Measurements from ENCODE around the gene NGF.
A peak's percentile ranks its signal among the peaks of the same experiment; 100 is the strongest.
"Not testable (repeated sequence)": the region's sequence is repeated elsewhere in the genome, so short reads cannot be mapped to it uniquely, and the experiment has no call there.

Gene NGF

GRCh38 chr1:115337633-115338456 is at the start of gene NGF:
Gene NGF, minus strand, starts transcription at chr1:115338249. Its CDS starts 51,454 bp downstream, at chr1:115286795.
- Histone ChIP-seq H3K27me3 (ENCODE audit: control insufficient read depth, insufficient read depth, low read length) (peaks cover 73% of the 10 kb centered on the region), H3K9me3 (ENCODE audit: control insufficient read depth, insufficient read depth, low read length) (no peaks in the 10 kb centered on the region), H3K36me3 (ENCODE audit: control insufficient read depth, insufficient read depth, low read length) (no peaks in the 10 kb centered on the region), H3K9ac (ENCODE audit: low read depth, low read length) (peak within 1 kb of the TSS; percentile 63; the same call in 1 of the 2 replicates), H3K27ac (ENCODE audit: low read depth, low read length) (no peak within 1 kb of the TSS), H3K4me1 (ENCODE audit: control insufficient read depth, insufficient read depth, low read length) (0 out of 2 replicates have a peak, but pooled peaks cover 3% of the 10 kb centered on the region), H3K4me3 (ENCODE audit: low read depth, low read length) (peak within 1 kb of the TSS; percentile 89)

- not testable (repeated sequence) for H3K4me3 ChIP-seq (ENCODE audit: low read depth, low read length); H3K27me3 ChIP-seq (ENCODE audit: control insufficient read depth, insufficient read depth, low read length); H3K9me3 ChIP-seq (ENCODE audit: control insufficient read depth, insufficient read depth, low read length); H3K27ac ChIP-seq (ENCODE audit: low read depth, low read length); H3K36me3 ChIP-seq (ENCODE audit: control insufficient read depth, insufficient read depth, low read length); H3K4me1 ChIP-seq (ENCODE audit: control insufficient read depth, insufficient read depth, low read length); H3K9ac ChIP-seq (ENCODE audit: low read depth, low read length)
Observed at GRCh38 chr1:115383455-115383854, 45.4 kb upstream of the NGF start.

- Histone ChIP-seq H3K36me3 (ENCODE audit: control insufficient read depth, insufficient read depth, low read length) (no peaks in the 10 kb centered on the region), H3K4me3 (ENCODE audit: low read depth, low read length) (no peak overlapping the region), H3K27me3 (ENCODE audit: control insufficient read depth, insufficient read depth, low read length) (no peaks in the 10 kb centered on the region), H3K27ac (ENCODE audit: low read depth, low read length) (no peak overlapping the region), H3K9ac (ENCODE audit: low read depth, low read length) (no peak overlapping the region), H3K9me3 (ENCODE audit: control insufficient read depth, insufficient read depth, low read length) (no peaks in the 10 kb centered on the region), H3K4me1 (ENCODE audit: control insufficient read depth, insufficient read depth, low read length) (peaks cover 5% of the 10 kb centered on the region; the same call in 1 of the 2 replicates)
Observed at GRCh38 chr1:115379943-115380342, 41.9 kb upstream of the NGF start.

GRCh38 chr1:115377411-115377810 is 39.4 kb upstream of the NGF start:
- Histone ChIP-seq H3K4me1 (ENCODE audit: control insufficient read depth, insufficient read depth, low read length) (peaks cover 9% of the 10 kb centered on the region; the same call in 1 of the 2 replicates), H3K9me3 (ENCODE audit: control insufficient read depth, insufficient read depth, low read length) (no peaks in the 10 kb centered on the region), H3K36me3 (ENCODE audit: control insufficient read depth, insufficient read depth, low read length) (no peaks in the 10 kb centered on the region), H3K4me3 (ENCODE audit: low read depth, low read length) (no peak overlapping the region), H3K27ac (ENCODE audit: low read depth, low read length) (no peak overlapping the region), H3K27me3 (ENCODE audit: control insufficient read depth, insufficient read depth, low read length) (no peaks in the 10 kb centered on the region), H3K9ac (ENCODE audit: low read depth, low read length) (no peak overlapping the region)

GRCh38 chr1:115374598-115374997 is 36.5 kb upstream of the NGF start:
- Histone ChIP-seq H3K4me1 (ENCODE audit: control insufficient read depth, insufficient read depth, low read length) (peaks cover 9% of the 10 kb centered on the region; the same call in 1 of the 2 replicates), H3K9me3 (ENCODE audit: control insufficient read depth, insufficient read depth, low read length) (no peaks in the 10 kb centered on the region), H3K9ac (ENCODE audit: low read depth, low read length) (no peak overlapping the region), H3K27me3 (ENCODE audit: control insufficient read depth, insufficient read depth, low read length) (no peaks in the 10 kb centered on the region), H3K27ac (ENCODE audit: low read depth, low read length) (no peak overlapping the region), H3K4me3 (ENCODE audit: low read depth, low read length) (no peak overlapping the region), H3K36me3 (ENCODE audit: control insufficient read depth, insufficient read depth, low read length) (no peaks in the 10 kb centered on the region)

- Histone ChIP-seq H3K27ac (ENCODE audit: low read depth, low read length) (no peak overlapping the region), H3K36me3 (ENCODE audit: control insufficient read depth, insufficient read depth, low read length) (no peaks in the 10 kb centered on the region), H3K9me3 (ENCODE audit: control insufficient read depth, insufficient read depth, low read length) (no peaks in the 10 kb centered on the region), H3K4me3 (ENCODE audit: low read depth, low read length) (no peak overlapping the region), H3K27me3 (ENCODE audit: control insufficient read depth, insufficient read depth, low read length) (no peaks in the 10 kb centered on the region), H3K4me1 (ENCODE audit: control insufficient read depth, insufficient read depth, low read length) (peaks cover 9% of the 10 kb centered on the region; the same call in 1 of the 2 replicates), H3K9ac (ENCODE audit: low read depth, low read length) (no peak overlapping the region)
Observed at GRCh38 chr1:115373305-115373704, 35.3 kb upstream of the NGF start.

DNA sequence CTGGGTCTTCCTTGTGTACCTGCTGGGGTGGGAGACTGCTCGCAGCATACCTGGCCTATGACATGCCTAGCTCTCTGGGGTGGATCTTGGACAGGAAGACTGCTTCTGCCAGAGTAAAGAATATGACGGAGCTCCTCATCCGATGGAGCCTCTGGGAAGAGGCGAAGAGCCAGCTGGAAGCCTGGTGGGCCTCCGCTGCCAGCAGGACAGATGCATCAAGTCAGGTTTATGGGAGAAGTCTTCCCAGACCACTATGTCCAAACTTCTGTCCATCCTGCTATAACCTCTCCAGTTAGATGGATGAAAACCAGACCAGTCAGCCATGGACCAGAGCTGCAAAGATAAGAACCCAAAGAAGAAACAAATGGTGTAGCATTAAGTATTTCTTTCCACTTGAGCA is 27.7 kb upstream of the NGF start:
- Histone ChIP-seq H3K36me3 (ENCODE audit: control insufficient read depth, insufficient read depth, low read length) (no peaks in the 10 kb centered on the region), H3K4me3 (ENCODE audit: low read depth, low read length) (no peak overlapping the region), H3K27ac (ENCODE audit: low read depth, low read length) (no peak overlapping the region), H3K9me3 (ENCODE audit: control insufficient read depth, insufficient read depth, low read length) (no peaks in the 10 kb centered on the region), H3K4me1 (ENCODE audit: control insufficient read depth, insufficient read depth, low read length) (no peaks in the 10 kb centered on the region), H3K27me3 (ENCODE audit: control insufficient read depth, insufficient read depth, low read length) (no peaks in the 10 kb centered on the region), H3K9ac (ENCODE audit: low read depth, low read length) (no peak overlapping the region)

DNA sequence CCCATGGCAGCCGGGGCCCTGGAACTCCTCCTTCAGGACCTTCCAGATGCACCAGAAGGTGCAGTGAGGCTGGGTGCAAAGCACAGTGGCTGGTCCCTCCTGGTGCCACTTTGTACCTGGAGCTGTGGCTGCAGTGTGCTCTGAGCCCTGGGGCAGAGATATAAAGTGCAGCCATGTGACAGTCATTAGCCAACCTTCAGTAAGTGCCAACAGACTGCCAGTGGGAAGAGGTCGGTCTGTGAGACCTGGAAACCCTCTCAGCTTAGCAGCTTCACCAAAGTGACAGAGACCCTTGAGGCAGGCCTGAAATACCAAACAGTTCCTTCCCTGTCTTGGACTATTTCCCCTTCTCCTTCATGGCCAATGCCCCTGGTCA is 26.7 kb upstream of the NGF start:
- Histone ChIP-seq H3K4me1 (ENCODE audit: control insufficient read depth, insufficient read depth, low read length) (no peaks in the 10 kb centered on the region), H3K27ac (ENCODE audit: low read depth, low read length) (no peak overlapping the region), H3K36me3 (ENCODE audit: control insufficient read depth, insufficient read depth, low read length) (no peaks in the 10 kb centered on the region), H3K4me3 (ENCODE audit: low read depth, low read length) (no peak overlapping the region), H3K9ac (ENCODE audit: low read depth, low read length) (no peak overlapping the region), H3K9me3 (ENCODE audit: control insufficient read depth, insufficient read depth, low read length) (no peaks in the 10 kb centered on the region), H3K27me3 (ENCODE audit: control insufficient read depth, insufficient read depth, low read length) (no peaks in the 10 kb centered on the region)

DNA sequence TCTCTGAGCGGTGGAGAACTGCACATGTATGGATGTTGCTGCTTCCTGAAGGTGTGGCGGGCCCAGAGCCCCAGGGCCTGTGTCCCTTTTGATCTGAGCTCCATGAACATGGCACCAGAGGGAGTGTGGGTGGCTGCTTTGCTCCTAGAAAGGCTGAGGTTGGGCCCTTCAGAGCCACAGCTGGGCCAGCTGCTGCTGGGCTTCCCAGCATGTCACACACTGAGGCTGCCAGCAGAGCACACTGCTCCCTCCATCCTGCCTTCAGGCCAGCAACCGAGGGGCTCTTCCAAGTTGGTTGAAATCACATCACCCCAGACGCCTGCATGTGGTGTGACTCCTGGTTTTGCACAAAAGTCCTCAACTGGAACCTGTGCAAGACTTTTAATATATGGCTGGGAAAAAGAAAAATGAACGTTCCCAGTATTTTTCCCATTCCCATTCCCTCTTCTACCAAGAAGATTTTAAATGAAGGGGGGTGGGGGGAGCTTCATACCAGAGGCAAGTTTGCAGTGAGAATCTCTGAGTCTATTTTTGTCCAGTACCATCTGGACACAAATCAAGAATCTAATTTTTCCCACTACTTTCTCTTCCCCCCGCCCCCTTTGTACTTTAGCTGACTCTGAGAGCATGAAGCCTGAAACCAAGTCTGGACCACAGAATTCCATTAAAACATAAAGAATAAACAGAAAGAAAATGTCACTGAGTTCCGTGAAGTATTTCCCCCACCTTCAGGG is 26.2 kb upstream of the NGF start:
- H3K9ac ChIP-seq (ENCODE audit: low read depth, low read length) = no peak overlapping the region

GRCh38 chr1:115363171-115363570 is 25.1 kb upstream of the NGF start:
- Histone ChIP-seq H3K27me3 (ENCODE audit: control insufficient read depth, insufficient read depth, low read length) (no peaks in the 10 kb centered on the region), H3K27ac (ENCODE audit: low read depth, low read length) (no peak overlapping the region), H3K36me3 (ENCODE audit: control insufficient read depth, insufficient read depth, low read length) (no peaks in the 10 kb centered on the region)

More for the DNA sequence above, 26.2 kb upstream of the NGF start:
- no peaks in the 10 kb centered on the region for H3K36me3 ChIP-seq (ENCODE audit: control insufficient read depth, insufficient read depth, low read length)
- H3K27ac ChIP-seq (ENCODE audit: low read depth, low read length) = no peak overlapping the region
- H3K4me3 ChIP-seq (ENCODE audit: low read depth, low read length) = no peak overlapping the region
- H3K9me3 ChIP-seq (ENCODE audit: control insufficient read depth, insufficient read depth, low read length) = no peaks in the 10 kb centered on the region
- no peaks in the 10 kb centered on the region for H3K4me1 ChIP-seq (ENCODE audit: control insufficient read depth, insufficient read depth, low read length)
- no peaks in the 10 kb centered on the region for H3K27me3 ChIP-seq (ENCODE audit: control insufficient read depth, insufficient read depth, low read length)

DNA sequence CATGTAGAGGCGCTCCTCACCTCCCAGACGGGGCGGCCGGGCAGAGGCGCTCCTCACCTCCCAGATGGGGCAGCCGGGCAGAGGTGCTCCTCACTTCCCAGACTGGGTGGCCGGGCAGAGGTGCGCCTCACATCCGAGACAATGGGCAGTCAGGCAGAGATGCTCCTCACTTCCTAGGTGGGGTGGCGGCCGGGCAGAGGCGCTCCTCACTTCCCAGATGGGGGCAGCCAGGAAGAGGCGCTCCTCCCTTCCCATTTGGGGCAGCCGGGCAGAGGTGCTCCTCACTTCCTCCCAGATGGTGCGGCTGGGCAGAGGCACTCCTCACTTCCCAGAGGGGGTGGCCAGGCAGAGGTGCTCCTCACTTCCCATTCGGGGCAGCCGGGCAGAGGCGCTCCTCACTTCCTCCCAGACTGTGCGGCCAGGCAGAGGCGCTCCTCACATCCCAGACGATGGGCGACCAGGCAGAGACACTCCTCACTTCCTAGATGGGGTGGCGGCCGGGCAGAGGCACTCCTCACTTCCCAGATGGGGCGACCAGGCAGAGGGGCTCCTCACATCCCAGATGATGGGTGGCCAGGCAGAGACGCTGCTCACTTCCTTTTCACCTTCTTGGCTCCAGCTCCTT is 22.6 kb upstream of the NGF start:
- H3K4me3 ChIP-seq (ENCODE audit: low read depth, low read length); H3K27me3 ChIP-seq (ENCODE audit: control insufficient read depth, insufficient read depth, low read length); H3K27ac ChIP-seq (ENCODE audit: low read depth, low read length); H3K4me1 ChIP-seq (ENCODE audit: control insufficient read depth, insufficient read depth, low read length); H3K9ac ChIP-seq (ENCODE audit: low read depth, low read length); H3K9me3 ChIP-seq (ENCODE audit: control insufficient read depth, insufficient read depth, low read length); H3K36me3 ChIP-seq (ENCODE audit: control insufficient read depth, insufficient read depth, low read length): not testable (repeated sequence)

More at GRCh38 chr1:115363171-115363570, 25.1 kb upstream of the NGF start:
- Histone ChIP-seq H3K4me3 (ENCODE audit: low read depth, low read length) (no peak overlapping the region), H3K4me1 (ENCODE audit: control insufficient read depth, insufficient read depth, low read length) (no peaks in the 10 kb centered on the region), H3K9ac (ENCODE audit: low read depth, low read length) (no peak overlapping the region), H3K9me3 (ENCODE audit: control insufficient read depth, insufficient read depth, low read length) (no peaks in the 10 kb centered on the region)

Measured in HUES48 (cell line).